Superior temporal gyrus (tissue), 1 donor: ENCODE results near the gene TNNC1.
A peak's percentile ranks its signal among the peaks of the same experiment; 100 is the strongest.

Experiments used
- DNase-seq: peaks from one replicate; pipeline ENCODE4 v3.0.0-alpha.2; 2016; ENCODE audit errors: extremely low spot score

Gene TNNC1

GRCh38 chr3:52484680-52485461 is 31.0 kb upstream of the TNNC1 start:
- DNase-seq: no peak

- DNase-seq: peak; percentile 50
These were observed 29.9 kb upstream of the TNNC1 start for GRCh38 chr3:52483577-52484381.

- no peak for DNase-seq
These were observed 29.2 kb upstream of the TNNC1 start for GRCh38 chr3:52483081-52483480.

GRCh38 chr3:52481819-52482521 is 28.1 kb upstream of the TNNC1 start:
- DNase-seq: no peak

- peak; percentile 44 for DNase-seq
These were observed 27.2 kb upstream of the TNNC1 start for GRCh38 chr3:52480768-52481715.

- no peak for DNase-seq
These were observed 26.2 kb upstream of the TNNC1 start for GRCh38 chr3:52479877-52480575.

GRCh38 chr3:52479037-52479876 is 25.4 kb upstream of the TNNC1 start:
- no peak for DNase-seq

GRCh38 chr3:52477796-52478095 is 23.9 kb upstream of the TNNC1 start:
- DNase-seq: no peak

GRCh38 chr3:52477076-52477795 is 23.4 kb upstream of the TNNC1 start:
- DNase-seq: no peak

- no peak for DNase-seq
These were observed 19.2 kb upstream of the TNNC1 start for GRCh38 chr3:52473026-52473425.

- no peak for DNase-seq
These were observed 18.6 kb upstream of the TNNC1 start for GRCh38 chr3:52472239-52473000.

GRCh38 chr3:52471371-52472238 is 17.8 kb upstream of the TNNC1 start:
- peak; percentile 75 for DNase-seq

GRCh38 chr3:52470920-52471319 is 17.1 kb upstream of the TNNC1 start:
- DNase-seq: no peak

- DNase-seq: peak; percentile 53
These were observed 15.2 kb upstream of the TNNC1 start for GRCh38 chr3:52469001-52469400.

- no peak for DNase-seq
These were observed 14.5 kb upstream of the TNNC1 start for GRCh38 chr3:52468336-52468735.

GRCh38 chr3:52463416-52463815 is 9.6 kb upstream of the TNNC1 start:
- DNase-seq: no peak

- no peak for DNase-seq
These were observed 8.0 kb upstream of the TNNC1 start for GRCh38 chr3:52461874-52462273.
